K562 (cell line): ENCODE results near the gene SGSH. TPM values are rescaled to one million over a fixed set of nuclear protein-coding genes. Genes with fewer than 3 reads are reported as not detected.

Experiments used
- CSDE1 ChIP-seq, 2 experiments: fragments of 450-650 bp; IDR thresholded peaks; 2 replicates each; pipeline ENCODE4 v1.6.1; 2016; ENCODE audit warnings: mild to moderate bottlenecking in 1 of 2
- CXXC5 ChIP-seq: fragments of 250-450 bp; sonication (Bioruptor Pico); IDR thresholded peaks from 2 replicates; pipeline ENCODE4 v1.8.0; 2022; ENCODE audit warnings: inconsistent platforms, mild to moderate bottlenecking, moderate library complexity
- ERF ChIP-seq: fragments of 450-650 bp; formaldehyde crosslinking; IDR thresholded peaks from 2 replicates; pipeline ENCODE4 v1.4.0; 2020; ENCODE audit warnings: mild to moderate bottlenecking, mixed read lengths
- FOXO4 ChIP-seq: fragments of 450-650 bp; formaldehyde crosslinking; IDR thresholded peaks from 2 replicates; pipeline ENCODE4 v1.4.0; 2020; ENCODE audit warnings: mild to moderate bottlenecking, moderate library complexity
- HINFP ChIP-seq: fragments of 450-650 bp; conservative IDR thresholded peaks from 2 replicates; pipeline ENCODE4 v1.6.1; 2016; ENCODE audit warnings: missing genetic modification characterization, low read depth, mild to moderate bottlenecking, control low read depth, missing compliant biosample characterization
- HLTF ChIP-seq: fragments of 450-650 bp; IDR thresholded peaks from 2 replicates; pipeline ENCODE4 v1.6.1; 2016
- HNRNPL ChIP-seq: fragments of 200-400 bp; formaldehyde crosslinking; IDR thresholded peaks from 2 replicates; pipeline ENCODE4 v1.6.1; 2017; ENCODE audit warnings: low read depth, mild to moderate bottlenecking, low read length
- SAFB2 ChIP-seq: fragments of 200-400 bp; formaldehyde crosslinking; IDR thresholded peaks from 2 replicates; pipeline ENCODE4 v1.6.1; 2018; ENCODE audit warnings: borderline replicate concordance, low read length, low read depth, moderate library complexity; ENCODE audit not compliant: severe bottlenecking
- VEZF1 ChIP-seq: fragments of 200-800 bp; sonication (Bioruptor generic); IDR thresholded peaks from 2 replicates; pipeline ENCODE4 v1.6.1; 2017; ENCODE audit warnings: missing genetic modification characterization, missing compliant biosample characterization
- ZBTB12 ChIP-seq: fragments of 250-450 bp; sonication (Bioruptor Pico); IDR thresholded peaks from 2 replicates; pipeline ENCODE4 v1.4.0; 2020
- ZBTB26 ChIP-seq: fragments of 450-650 bp; formaldehyde crosslinking; IDR thresholded peaks from 2 replicates; pipeline ENCODE4 v1.4.0; 2022; ENCODE audit warnings: missing genetic modification characterization
- ZNF184 ChIP-seq: sonication (generic); formaldehyde crosslinking; IDR thresholded peaks from 2 replicates; pipeline ENCODE4 v1.5.0; 2020; ENCODE audit warnings: missing genetic modification reagents
- ZNF347 ChIP-seq: fragments of 450-650 bp; formaldehyde crosslinking; IDR thresholded peaks from 2 replicates; pipeline ENCODE4 v1.4.0; 2020; ENCODE audit warnings: low read depth, mild to moderate bottlenecking, moderate library complexity
- ZNF445 ChIP-seq: fragments of 250-450 bp; sonication (Bioruptor Pico); IDR thresholded peaks from 2 replicates; pipeline ENCODE4 v1.4.0; 2020; ENCODE audit warnings: low read depth, mild to moderate bottlenecking, moderate library complexity
- ZNF592 ChIP-seq: fragments of 450-650 bp; IDR thresholded peaks from 2 replicates; pipeline ENCODE4 v1.6.1; 2017; ENCODE audit warnings: antibody characterized with exemption, mild to moderate bottlenecking
- ZNF77 ChIP-seq: fragments of 250-450 bp; sonication (Bioruptor Pico); IDR thresholded peaks from 2 replicates; pipeline ENCODE4 v1.5.0; 2020
- polyA plus RNA-seq, 8 experiments: library from polyadenylated mRNA; depleted of rRNA in 4 of 8; stranded (reverse) in 5 of 8; unstranded in 3 of 8; fragments of >200 nt; fragmentation: Nextera tagmentation in 2 of 8; fragmentation: Illumina TruSeq in 1 of 8; extraction: Ambion mirVana in 2 of 8; extraction: Trizol in 1 of 8; gene quantifications; 2 replicates each; pipeline versions ENCODE4 v1.2.1 to v1.2.3, GENCODE V29; 2011 to 2014; ENCODE audit warnings: inconsistent platforms in 1 of 8, missing spikeins in 1 of 8
- total RNA-seq, 7 experiments: library from RNA; depleted of rRNA in 6 of 7; stranded (reverse); fragments of >200 nt in 6 of 7; fragmentation: Illumina TruSeq in 2 of 7; extraction: Trizol in 2 of 7; gene quantifications; 2 replicates each; pipeline versions ENCODE4 v1.2.1 to v1.2.3, GENCODE V29; 2011 to 2021; ENCODE audit warnings: low replicate concordance in 1 of 7

Gene SGSH
- total and polyA plus RNA-seq, 9 of the 15 experiments (the other 6 are each of a cell fraction or from before 2014, with no cell fraction given), result 0.25 to 15.7 (median 4.9) TPM

GRCh38 chr17:80260791-80261158 is 40.6 kb upstream of the SGSH start, which contains the start of gene RNF213 (continued):
- TF ChIP-seq CXXC5 (CRISPR knock-in tag), result peak; percentile 35
- TF ChIP-seq SAFB2, result no peak
- 0 out of 2 replicates have a peak, but pooled peaks have one; percentile 26 for TF ChIP-seq HNRNPL
- TF ChIP-seq ZBTB26 (CRISPR knock-in tag), result no peak
- TF ChIP-seq ZBTB12 (CRISPR knock-in tag), result no peak
- no peak for TF ChIP-seq ZNF184 (CRISPR knock-in tag)
- TF ChIP-seq ZNF77, result no peak
- TF ChIP-seq ERF (CRISPR knock-in tag), result 0 out of 2 replicates have a peak, but pooled peaks have one; percentile 59
- no peak for TF ChIP-seq CSDE1 (IDR thresholded peaks at IDR 0.05)
- TF ChIP-seq ZNF445 (CRISPR knock-in tag), result no peak
- TF ChIP-seq VEZF1 (CRISPR knock-in tag), result peak; percentile 67
- TF ChIP-seq ZNF347 (CRISPR knock-in tag), result no peak
- TF ChIP-seq HINFP (tag), result no peak
- no peak for TF ChIP-seq FOXO4 (CRISPR knock-in tag)
- TF ChIP-seq ZNF592, result no peak
- TF ChIP-seq HLTF, result no peak
